ENCODE measurements around the gene USP34. TPM values are rescaled to one million over a fixed set of nuclear protein-coding genes. Genes with fewer than 3 reads are reported as not detected.

The USP34 gene
- total RNA-seq, 2 donors from 2014 or later: 111 to 126 TPM

GRCh38 chr2:61439241-61440002 lies 31.5 kb downstream of the USP34 start:
- H3K27ac Mint-ChIP-seq: no peak overlapping the region
- DNase-seq (ENCODE audit: low spot score in 2 of 2) (no peak), ATAC-seq (peak in 1 of 2 donors; percentile 13)
- peaks cover 11 to 32% of the 10 kb centered on the region in 2 donors for H3K36me3 Mint-ChIP-seq
- H3K9me3 Mint-ChIP-seq: peaks cover 9 to 12% of the 10 kb centered on the region in 2 donors

GRCh38 chr2:61438670-61439069 lies 32.2 kb downstream of the USP34 start:
- DNase-seq (ENCODE audit: low spot score in 2 of 2) (no peak), ATAC-seq (no peak)
- H3K9me3 Mint-ChIP-seq: peaks cover 9 to 12% of the 10 kb centered on the region in 2 donors
- no peak overlapping the region for H3K27ac Mint-ChIP-seq
- H3K36me3 Mint-ChIP-seq: peaks cover 11 to 33% of the 10 kb centered on the region in 2 donors

DNA sequence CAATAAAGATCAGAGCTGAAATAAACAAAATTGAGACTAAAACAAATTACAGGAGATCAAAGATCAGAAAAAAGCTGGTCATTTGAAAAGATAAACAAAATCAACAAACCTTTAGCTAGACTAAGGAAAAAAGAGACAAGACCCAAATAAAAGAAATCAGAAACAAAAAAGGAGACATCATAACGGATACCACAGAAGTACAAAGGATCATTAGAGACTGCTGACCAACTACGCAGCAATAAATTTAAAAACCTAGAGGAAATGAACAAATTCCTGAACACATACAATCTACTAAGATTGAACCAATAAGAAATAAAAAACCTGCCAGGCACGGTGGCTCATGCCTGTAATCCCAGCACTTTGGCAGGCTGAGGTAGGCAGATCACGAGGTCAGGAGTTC lies 33.7 kb downstream of the USP34 start:
- no peak for ATAC-seq
- H3K36me3 Mint-ChIP-seq: peaks cover 11 to 29% of the 10 kb centered on the region in 2 donors
- DNase-seq (ENCODE audit: low spot score in 2 of 2): no peak
- H3K27ac Mint-ChIP-seq: peak overlapping the region in 1 of 2 donors; percentile 5
- H3K9me3 Mint-ChIP-seq: peaks cover 9 to 15% of the 10 kb centered on the region in 2 donors

DNA sequence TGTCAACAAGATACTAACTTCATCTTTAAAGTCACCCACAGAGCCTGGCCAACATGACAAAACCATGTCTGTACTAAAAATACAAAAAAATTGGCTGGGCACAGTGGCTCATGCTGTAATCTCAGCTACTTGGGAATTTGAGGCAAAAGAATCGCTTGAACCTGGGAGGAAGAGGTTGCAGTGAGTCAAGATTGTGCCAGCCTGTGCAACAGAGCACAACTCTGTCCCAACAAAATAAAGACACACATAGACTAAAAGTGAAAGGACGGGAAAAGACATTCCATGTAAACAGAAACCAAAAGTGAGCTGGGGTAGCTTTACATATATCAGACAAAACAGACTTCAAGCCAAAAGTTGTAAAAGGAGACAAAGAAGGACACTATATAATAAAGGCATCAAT lies 34.8 kb downstream of the USP34 start:
- no peak overlapping the region for H3K27ac Mint-ChIP-seq
- ATAC-seq (no peak), DNase-seq (ENCODE audit: low spot score in 2 of 2) (no peak)
- H3K36me3 Mint-ChIP-seq: peaks cover 11 to 29% of the 10 kb centered on the region in 2 donors
- H3K9me3 Mint-ChIP-seq: peaks cover 9 to 15% of the 10 kb centered on the region in 2 donors

- no peak for DNase-seq (ENCODE audit: low spot score in 2 of 2)
- peaks cover 11 to 29% of the 10 kb centered on the region in 2 donors for H3K36me3 Mint-ChIP-seq
- no peak for ATAC-seq
- H3K9me3 Mint-ChIP-seq: peaks cover 9 to 15% of the 10 kb centered on the region in 2 donors
- H3K27ac Mint-ChIP-seq: no peak overlapping the region
Observed at GRCh38 chr2:61435291-61435690, 35.6 kb downstream of the USP34 start.

- peak in 1 of 2 donors; percentile 41 for ATAC-seq
- Mint-ChIP-seq H3K36me3 (peaks cover 11 to 26% of the 10 kb centered on the region in 2 donors), H3K27ac (peak overlapping the region; percentile 19 to 41), H3K9me3 (peaks cover 9 to 15% of the 10 kb centered on the region in 2 donors)
- no peak for DNase-seq (ENCODE audit: low spot score in 2 of 2)
Observed at GRCh38 chr2:61434314-61434713, 36.6 kb downstream of the USP34 start.

GRCh38 chr2:61433606-61434005 lies 37.3 kb downstream of the USP34 start:
- H3K27ac Mint-ChIP-seq: peak overlapping the region in 1 of 2 donors; percentile 41
- ATAC-seq (no peak), DNase-seq (ENCODE audit: low spot score in 2 of 2) (no peak)
- peaks cover 11 to 20% of the 10 kb centered on the region in 2 donors for H3K36me3 Mint-ChIP-seq
- H3K9me3 Mint-ChIP-seq: peaks cover 9 to 15% of the 10 kb centered on the region in 2 donors

DNA sequence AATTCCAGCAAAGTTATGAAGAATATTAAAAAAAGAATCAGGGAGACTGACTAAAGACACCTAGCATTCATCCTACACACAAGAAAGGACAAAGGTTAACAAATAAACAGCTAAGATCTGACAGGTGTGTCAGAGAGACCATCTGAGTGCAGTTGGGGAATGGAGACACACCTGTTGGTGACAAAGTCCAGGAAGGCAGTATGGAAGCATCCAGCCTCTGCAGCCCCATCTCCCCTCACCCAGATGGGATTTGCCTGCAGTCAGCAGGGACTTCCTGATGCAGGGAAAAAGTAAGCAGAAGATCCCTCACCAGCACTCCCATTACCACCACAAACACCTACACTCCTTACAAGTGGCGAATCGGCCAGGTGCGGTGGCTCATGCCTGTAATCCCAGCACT lies 37.9 kb downstream of the USP34 start:
- peaks cover 8 to 14% of the 10 kb centered on the region in 2 donors for H3K9me3 Mint-ChIP-seq
- DNase-seq (ENCODE audit: low spot score in 2 of 2): no peak
- H3K27ac Mint-ChIP-seq: peak overlapping the region in 1 of 2 donors; percentile 74

GRCh38 chr2:61431345-61431744 lies 39.5 kb downstream of the USP34 start:
- H3K9me3 Mint-ChIP-seq: peaks cover 0 to 6% of the 10 kb centered on the region in 2 donors
- H3K27ac Mint-ChIP-seq: no peak overlapping the region
- ATAC-seq (no peak), DNase-seq (ENCODE audit: low spot score in 2 of 2) (no peak)
- peaks cover 0 to 6% of the 10 kb centered on the region in 2 donors for H3K36me3 Mint-ChIP-seq

More for the DNA sequence above, 37.9 kb downstream of the USP34 start:
- peaks cover 10 to 16% of the 10 kb centered on the region in 2 donors for H3K36me3 Mint-ChIP-seq
- no peak for ATAC-seq

DNA sequence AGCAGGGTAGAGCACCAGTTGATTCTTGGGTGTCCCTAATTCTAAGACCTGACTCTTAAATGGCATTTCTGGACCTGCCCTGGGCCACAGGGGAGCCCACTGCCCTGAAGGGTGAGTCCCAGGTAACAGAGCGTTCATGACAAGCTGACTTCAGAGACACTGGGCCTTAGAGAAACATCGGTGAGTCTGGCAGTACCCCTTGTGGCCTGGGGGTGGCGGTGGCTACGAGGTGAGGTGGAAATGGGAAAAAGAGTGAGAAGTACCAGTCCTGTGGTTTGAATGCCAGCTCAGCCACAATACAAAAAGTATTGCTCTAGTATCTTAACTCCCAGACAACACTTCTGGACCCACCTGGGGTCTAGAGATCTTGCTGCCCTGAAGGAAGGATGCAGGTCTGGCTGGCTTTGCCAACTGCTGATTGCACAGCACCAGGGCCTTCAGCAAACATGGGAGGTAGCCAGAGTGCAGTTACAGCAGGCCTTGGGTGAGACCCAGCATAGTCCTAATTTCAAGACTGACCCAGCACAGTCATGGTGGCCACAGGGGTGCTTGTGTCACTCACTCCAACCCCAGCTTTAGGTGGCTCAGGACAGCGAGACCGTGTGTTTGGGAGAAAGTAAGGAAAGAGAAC lies 44.5 kb downstream of the USP34 start:
- H3K9me3 Mint-ChIP-seq: no peaks in the 10 kb centered on the region
- DNase-seq (ENCODE audit: low spot score in 2 of 2) (peak; percentile 64 to 72), ATAC-seq (peak; percentile 89 to 94)
- H3K36me3 Mint-ChIP-seq: no peaks in the 10 kb centered on the region
- H3K27ac Mint-ChIP-seq: peak overlapping the region; percentile 25 to 45

DNA sequence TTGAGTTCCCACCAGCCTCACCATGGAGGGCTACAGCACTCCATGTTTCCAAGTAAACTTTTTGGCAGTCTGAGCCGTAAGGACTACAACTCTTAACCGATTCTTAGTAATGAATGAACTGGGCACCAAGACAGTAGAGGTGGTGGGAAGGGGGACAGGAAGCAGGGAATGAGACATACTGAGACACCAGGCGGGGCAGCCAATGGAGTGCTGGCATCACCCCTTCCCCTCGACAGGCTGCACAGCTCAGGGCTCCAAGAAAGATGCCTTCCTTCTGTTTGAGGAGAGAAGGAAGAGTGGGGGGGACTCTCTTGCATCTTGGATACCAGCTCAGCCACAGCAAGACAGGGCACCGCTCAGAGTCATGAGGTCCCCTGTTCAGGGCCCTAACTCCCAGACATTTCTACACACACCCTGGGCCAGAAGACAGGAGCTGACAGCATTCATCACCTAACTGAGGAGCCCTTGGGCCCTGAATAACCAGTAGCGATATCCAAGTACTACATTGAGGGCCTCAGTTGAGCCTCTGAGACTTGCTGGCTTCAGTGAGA lies 45.2 kb downstream of the USP34 start:
- peak; percentile 33 to 50 for ATAC-seq
- H3K27ac Mint-ChIP-seq: peak overlapping the region; percentile 45 to 84
- no peaks in the 10 kb centered on the region for H3K36me3 Mint-ChIP-seq
- no peak for DNase-seq (ENCODE audit: low spot score in 2 of 2)
- no peaks in the 10 kb centered on the region for H3K9me3 Mint-ChIP-seq

- Mint-ChIP-seq H3K36me3 (no peaks in the 10 kb centered on the region), H3K9me3 (no peaks in the 10 kb centered on the region), H3K27ac (no peak overlapping the region)
- ATAC-seq (no peak), DNase-seq (ENCODE audit: low spot score in 2 of 2) (no peak)
Observed at GRCh38 chr2:61423714-61424113, 47.2 kb downstream of the USP34 start.

GRCh38 chr2:61421611-61422010 lies 49.3 kb downstream of the USP34 start:
- no peaks in the 10 kb centered on the region for H3K9me3 Mint-ChIP-seq
- ATAC-seq (no peak), DNase-seq (ENCODE audit: low spot score in 2 of 2) (no peak)
- H3K36me3 Mint-ChIP-seq: no peaks in the 10 kb centered on the region
- peak overlapping the region in 1 of 2 donors; percentile 51 for H3K27ac Mint-ChIP-seq

DNA sequence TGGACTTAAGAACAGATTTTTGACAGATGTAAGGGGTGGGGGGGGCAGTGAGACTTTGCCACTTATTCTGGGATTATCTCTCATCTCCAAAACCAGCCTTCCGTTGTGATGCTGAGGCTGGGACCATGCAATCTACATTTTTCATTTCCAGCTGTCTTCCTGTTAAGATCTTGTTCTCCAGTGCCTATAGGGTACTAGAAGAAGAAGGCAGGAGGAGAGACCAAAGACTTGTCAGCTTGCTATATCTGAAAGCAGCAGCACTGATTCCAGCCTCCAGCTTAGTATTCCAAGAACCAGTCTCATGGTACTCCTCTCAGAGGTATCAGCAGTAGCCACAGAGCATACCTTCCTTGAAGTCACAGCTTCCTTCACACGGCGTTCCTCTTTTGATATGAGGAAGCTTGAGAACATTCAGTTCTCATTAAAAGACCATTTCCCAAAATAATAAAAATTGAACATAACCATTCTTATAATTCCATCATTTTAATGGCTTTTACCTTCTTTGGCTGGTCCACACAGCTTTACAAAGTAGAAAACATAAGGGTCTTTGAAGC lies 49.8 kb downstream of the USP34 start:
- H3K27ac Mint-ChIP-seq: no peak overlapping the region
- no peak for ATAC-seq

DNA sequence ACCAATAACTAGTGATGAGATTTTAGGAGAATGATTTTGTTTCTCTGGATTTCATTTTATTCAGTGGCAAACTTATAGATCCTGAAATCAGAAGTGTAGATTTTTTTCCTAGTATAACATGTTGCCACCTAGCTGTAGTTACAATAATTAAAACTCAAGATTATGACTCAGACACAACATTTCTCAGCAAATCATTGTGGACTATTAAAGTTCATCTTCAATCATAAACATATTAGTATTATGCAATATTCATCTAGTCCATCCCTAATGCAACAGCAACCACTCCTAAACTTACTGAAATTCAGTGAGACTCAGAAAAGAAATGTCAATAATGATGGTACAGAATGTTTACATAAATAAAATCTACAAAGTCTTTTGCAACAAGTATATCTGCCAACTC lies 51.3 kb downstream of the USP34 start:
- Mint-ChIP-seq H3K27ac (no peak overlapping the region), H3K9me3 (no peaks in the 10 kb centered on the region), H3K36me3 (no peaks in the 10 kb centered on the region)
- DNase-seq (ENCODE audit: low spot score in 2 of 2) (no peak), ATAC-seq (no peak)

More for the DNA sequence above, 49.8 kb downstream of the USP34 start:
- Mint-ChIP-seq H3K9me3 (no peaks in the 10 kb centered on the region), H3K36me3 (no peaks in the 10 kb centered on the region)
- DNase-seq (ENCODE audit: low spot score in 2 of 2): no peak

- H3K27ac Mint-ChIP-seq: no peak overlapping the region
- peak; percentile 47 to 65 for ATAC-seq
- no peaks in the 10 kb centered on the region for H3K36me3 Mint-ChIP-seq
- no peaks in the 10 kb centered on the region for H3K9me3 Mint-ChIP-seq
- no peak for DNase-seq (ENCODE audit: low spot score in 2 of 2)
Observed at GRCh38 chr2:61419129-61419528, 51.8 kb downstream of the USP34 start.

Measured in activated naive CD4-positive, alpha-beta T cell treated with anti-CD3 and anti-CD28 coated beads, Interleukin-2, amount 50 U/mL, for 72 hours (primary cell).